Measurements from ENCODE around the gene STK11IP. TPM values are rescaled to one million over a fixed set of nuclear protein-coding genes. Genes with fewer than 3 reads are reported as not detected.

Gene STK11IP
- total RNA-seq, 2 donors from 2014 or later, result 27.3 to 31.1 TPM

GRCh38 chr2:219570194-219570923, 27.3 kb upstream of the STK11IP start:
- Histone ChIP-seq H3K27ac (ENCODE audit: low read depth, low read length) (no peak overlapping the region), H3K27me3 (ENCODE audit: control insufficient read depth, insufficient read depth, low read length, poor library complexity, severe bottlenecking) (no peaks in the 10 kb centered on the region), H3K4me3 (ENCODE audit: low read length) (peak overlapping the region; percentile 73), H3K9ac (ENCODE audit: extremely low read depth, low read length, poor library complexity, severe bottlenecking) (peak overlapping the region; percentile 15), H3K4me1 (ENCODE audit: control insufficient read depth, insufficient read depth, low read length) (no peaks in the 10 kb centered on the region), H3K36me3 (ENCODE audit: control insufficient read depth, insufficient read depth, low read length) (peaks cover 13% of the 10 kb centered on the region), H3K9me3 (ENCODE audit: control insufficient read depth, low read length) (no peaks in the 10 kb centered on the region)
- Mint-ChIP-seq H3K36me3 (ENCODE audit: low read depth) (peaks cover 38% of the 10 kb centered on the region), H3K27ac (no peak overlapping the region), H3K27me3 (ENCODE audit: insufficient read depth) (peaks cover 4% of the 10 kb centered on the region), H3K4me1 (peaks cover 25% of the 10 kb centered on the region), H3K9me3 (no peaks in the 10 kb centered on the region), H3K4me3 (peak overlapping the region; percentile 63)
- TF ChIP-seq CTCF (conservative IDR thresholded peaks at IDR 0.05), result no peak
- WGBS, 2 experiments (ENCODE audit: insufficient coverage in 1 of 2, insufficient read length in 1 of 2), result 14 to 23% methylated on average over 37 to 95 of the region's 95 CpGs
- peak; percentile 80 for DNase-seq

- peak overlapping the region; percentile 15 for H3K9ac ChIP-seq (ENCODE audit: extremely low read depth, low read length, poor library complexity, severe bottlenecking)
- no peaks in the 10 kb centered on the region for H3K9me3 ChIP-seq (ENCODE audit: control insufficient read depth, low read length)
- 0% methylated on average over 8 to 51 of the region's 55 CpGs for WGBS, 2 experiments (ENCODE audit: insufficient coverage in 1 of 2, insufficient read length in 1 of 2)
- Mint-ChIP-seq H3K27me3 (ENCODE audit: insufficient read depth) (peaks cover 7% of the 10 kb centered on the region), H3K9me3 (no peaks in the 10 kb centered on the region), H3K36me3 (ENCODE audit: low read depth) (peaks cover 34% of the 10 kb centered on the region), H3K4me1 (peaks cover 22% of the 10 kb centered on the region), H3K27ac (no peak overlapping the region), H3K4me3 (peak overlapping the region; percentile 63)
- TF ChIP-seq CTCF (conservative IDR thresholded peaks at IDR 0.05), result no peak
- H3K4me1 ChIP-seq (ENCODE audit: control insufficient read depth, insufficient read depth, low read length), result no peaks in the 10 kb centered on the region
- H3K27me3 ChIP-seq (ENCODE audit: control insufficient read depth, insufficient read depth, low read length, poor library complexity, severe bottlenecking), result no peaks in the 10 kb centered on the region
- peak overlapping the region; percentile 73 for H3K4me3 ChIP-seq (ENCODE audit: low read length)
- peaks cover 13% of the 10 kb centered on the region for H3K36me3 ChIP-seq (ENCODE audit: control insufficient read depth, insufficient read depth, low read length)
- DNase-seq, result no peak
- H3K27ac ChIP-seq (ENCODE audit: low read depth, low read length), result no peak overlapping the region
Measured at GRCh38 chr2:219570924-219571310, 26.7 kb upstream of the STK11IP start.

- Mint-ChIP-seq H3K4me3 (peak within 1 kb of the TSS; percentile 63), H3K4me1 (peaks cover 22% of the 10 kb centered on the region)
- peak within 1 kb of the TSS; percentile 34 for H3K27ac ChIP-seq (ENCODE audit: low read depth, low read length)
Measured at GRCh38 chr2:219571311-219572236, 26.1 kb upstream of the STK11IP start, which contains the start of gene OBSL1. OBSL1 (minus strand) TSS chr2:219571539; CDS start chr2:219571232, 307 bp downstream.

More at GRCh38 chr2:219571311-219572236, 26.1 kb upstream of the STK11IP start, which contains the start of gene OBSL1:
- TF ChIP-seq CTCF (conservative IDR thresholded peaks at IDR 0.05), result no peak
- H3K9ac ChIP-seq (ENCODE audit: extremely low read depth, low read length, poor library complexity, severe bottlenecking), result peak within 1 kb of the TSS; percentile 44
- H3K9me3 ChIP-seq (ENCODE audit: control insufficient read depth, low read length), result no peaks in the 10 kb centered on the region
- H3K27me3 Mint-ChIP-seq (ENCODE audit: insufficient read depth), result peaks cover 7% of the 10 kb centered on the region
- no peaks in the 10 kb centered on the region for H3K9me3 Mint-ChIP-seq
- peak; percentile 96 for DNase-seq
- H3K4me1 ChIP-seq (ENCODE audit: control insufficient read depth, insufficient read depth, low read length), result no peaks in the 10 kb centered on the region
- peaks cover 28% of the 10 kb centered on the region for H3K36me3 Mint-ChIP-seq (ENCODE audit: low read depth)
- peaks cover 13% of the 10 kb centered on the region for H3K36me3 ChIP-seq (ENCODE audit: control insufficient read depth, insufficient read depth, low read length)
- no peaks in the 10 kb centered on the region for H3K27me3 ChIP-seq (ENCODE audit: control insufficient read depth, insufficient read depth, low read length, poor library complexity, severe bottlenecking)
- H3K4me3 ChIP-seq (ENCODE audit: low read length), result peak within 1 kb of the TSS; percentile 76
- peak within 1 kb of the TSS; percentile 71 for H3K27ac Mint-ChIP-seq
- WGBS, 2 experiments (ENCODE audit: insufficient coverage in 1 of 2, insufficient read length in 1 of 2), result 3 to 7% methylated on average over 14 to 40 of the region's 42 CpGs
